ENCODE results near the gene RPS6KA3. TPM values are rescaled to one million over a fixed set of nuclear protein-coding genes. Genes with fewer than 3 reads are reported as not detected.

RPS6KA3 gene
- total RNA-seq, 1 donor from 2014 or later: 64.5 TPM

DNA sequence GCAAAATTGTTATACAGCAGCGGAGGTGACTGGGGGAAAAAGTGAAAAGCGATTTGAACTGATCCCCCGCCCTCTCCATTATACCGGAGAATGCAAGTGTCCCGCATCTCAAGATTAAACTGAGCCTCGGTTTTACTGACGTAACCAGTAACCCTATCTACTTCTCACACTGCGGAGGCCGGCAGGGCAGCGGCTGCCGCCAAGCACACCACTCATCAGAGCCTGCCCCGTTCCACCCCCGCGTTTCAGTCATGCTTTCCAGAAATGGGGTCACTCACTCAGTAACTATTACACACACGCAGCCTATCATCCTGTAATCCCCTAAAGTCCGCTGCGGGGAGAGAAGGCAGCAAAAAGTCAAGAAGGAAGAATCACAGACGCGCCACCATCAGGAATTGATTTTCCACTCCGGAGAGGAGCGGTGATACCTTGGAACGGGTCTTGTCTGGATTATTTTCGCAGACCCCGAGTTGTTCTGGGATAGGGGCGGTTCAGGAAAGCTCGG, 1.4 kb downstream of the RPS6KA3 start:
- Histone ChIP-seq H3K4me1 (peaks cover 32% of the 10 kb centered on the region), H3K9me3 (no peaks in the 10 kb centered on the region), H3K36me3 (no peaks in the 10 kb centered on the region), H3K4me3 (peak overlapping the region; percentile 65), H3K27me3 (ENCODE audit: low read depth) (no peaks in the 10 kb centered on the region), H3K27ac (peak overlapping the region; percentile 87)
- intact Hi-C loops (cut with DNase I): no loop called here
- ATAC-seq (peak; percentile 66 to 68), DNase-seq (peak; percentile 77)
- TF ChIP-seq CTCF (IDR thresholded peaks at IDR 0.05): no peak

DNA sequence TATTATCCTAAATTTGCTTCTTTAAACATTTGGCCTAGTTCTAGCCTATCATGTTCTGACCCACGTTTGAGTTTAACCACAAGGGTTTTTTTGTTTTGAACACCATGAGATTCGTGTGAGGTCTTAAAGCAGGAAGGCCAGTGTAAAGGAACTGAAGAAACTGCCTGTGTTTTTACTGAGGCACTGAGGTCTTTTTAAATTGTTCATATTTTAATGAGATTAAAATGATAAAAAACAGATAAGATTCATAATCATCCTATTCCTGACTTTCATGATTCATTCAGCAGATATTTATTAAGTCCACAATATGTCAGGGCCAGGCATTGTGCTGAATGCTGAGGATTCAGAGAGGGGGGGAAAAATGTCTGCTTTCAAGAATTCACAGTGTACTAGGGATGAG, 3.2 kb downstream of the RPS6KA3 start:
- peaks cover 42% of the 10 kb centered on the region for H3K4me1 ChIP-seq

GRCh38 chrX:20260885-20261284, 5.8 kb downstream of the RPS6KA3 start:
- ATAC-seq (no peak), DNase-seq (no peak)
- Histone ChIP-seq H3K27ac (no peak overlapping the region), H3K4me1 (peaks cover 42% of the 10 kb centered on the region), H3K36me3 (no peaks in the 10 kb centered on the region), H3K27me3 (ENCODE audit: low read depth) (no peaks in the 10 kb centered on the region), H3K4me3 (no peak overlapping the region), H3K9me3 (no peaks in the 10 kb centered on the region)
- no peak for TF ChIP-seq CTCF (IDR thresholded peaks at IDR 0.05)
- intact Hi-C loops (cut with DNase I): no loop called here

More for the DNA sequence above, 3.2 kb downstream of the RPS6KA3 start:
- intact Hi-C loops (cut with DNase I): no loop called here
- Histone ChIP-seq H3K27ac (peak overlapping the region; percentile 18), H3K9me3 (no peaks in the 10 kb centered on the region), H3K27me3 (ENCODE audit: low read depth) (no peaks in the 10 kb centered on the region), H3K4me3 (peak overlapping the region; percentile 65), H3K36me3 (no peaks in the 10 kb centered on the region)
- ATAC-seq (no peak), DNase-seq (no peak)
- TF ChIP-seq CTCF (IDR thresholded peaks at IDR 0.05): no peak

- peaks cover 17% of the 10 kb centered on the region for H3K4me1 ChIP-seq
- no peaks in the 10 kb centered on the region for H3K9me3 ChIP-seq
- H3K4me3 ChIP-seq: no peak overlapping the region
- H3K27ac ChIP-seq: no peak overlapping the region
- DNase-seq (no peak), ATAC-seq (no peak)
- H3K27me3 ChIP-seq (ENCODE audit: low read depth): no peaks in the 10 kb centered on the region
- no peaks in the 10 kb centered on the region for H3K36me3 ChIP-seq
- TF ChIP-seq CTCF (IDR thresholded peaks at IDR 0.05): no peak
- intact Hi-C loops (cut with DNase I): loop anchor here (5.0 kb wide), 1 partner anchor 187 kb away; no protein-coding TSS in a partner anchor
These were observed 11.9 kb downstream of the RPS6KA3 start for GRCh38 chrX:20254712-20255299.

GRCh38 chrX:20253232-20253543, 13.5 kb downstream of the RPS6KA3 start:
- DNase-seq (no peak), ATAC-seq (peak in 1 of 2 donors; percentile 31)
- H3K36me3 ChIP-seq: no peaks in the 10 kb centered on the region
- no peaks in the 10 kb centered on the region for H3K27me3 ChIP-seq (ENCODE audit: low read depth)
- H3K27ac ChIP-seq: peak overlapping the region; percentile 24
- no peak overlapping the region for H3K4me3 ChIP-seq
- no peaks in the 10 kb centered on the region for H3K9me3 ChIP-seq
- peaks cover 11% of the 10 kb centered on the region for H3K4me1 ChIP-seq
- intact Hi-C loops (cut with DNase I): loop anchor here (5.0 kb wide), 1 partner anchor 189 kb away; no protein-coding TSS in a partner anchor
- no peak for TF ChIP-seq CTCF (IDR thresholded peaks at IDR 0.05)

Measured in lower lobe of right lung (tissue), 2 donors.